Middle frontal gyrus (tissue), 1 donor: ENCODE measurements around the gene OR1E1.
"Not testable (repeated sequence)": the region's sequence is repeated elsewhere in the genome, so short reads cannot be mapped to it uniquely, and the experiment has no call there.

Source experiments
- DNase-seq: peaks from one replicate; pipeline ENCODE4 v3.0.0-alpha.2; 2015; ENCODE audit warnings: low spot score; ENCODE audit errors: extremely low spot score

OR1E1 gene, protein sequence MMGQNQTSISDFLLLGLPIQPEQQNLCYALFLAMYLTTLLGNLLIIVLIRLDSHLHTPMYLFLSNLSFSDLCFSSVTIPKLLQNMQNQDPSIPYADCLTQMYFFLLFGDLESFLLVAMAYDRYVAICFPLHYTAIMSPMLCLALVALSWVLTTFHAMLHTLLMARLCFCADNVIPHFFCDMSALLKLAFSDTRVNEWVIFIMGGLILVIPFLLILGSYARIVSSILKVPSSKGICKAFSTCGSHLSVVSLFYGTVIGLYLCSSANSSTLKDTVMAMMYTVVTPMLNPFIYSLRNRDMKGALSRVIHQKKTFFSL

DNA sequence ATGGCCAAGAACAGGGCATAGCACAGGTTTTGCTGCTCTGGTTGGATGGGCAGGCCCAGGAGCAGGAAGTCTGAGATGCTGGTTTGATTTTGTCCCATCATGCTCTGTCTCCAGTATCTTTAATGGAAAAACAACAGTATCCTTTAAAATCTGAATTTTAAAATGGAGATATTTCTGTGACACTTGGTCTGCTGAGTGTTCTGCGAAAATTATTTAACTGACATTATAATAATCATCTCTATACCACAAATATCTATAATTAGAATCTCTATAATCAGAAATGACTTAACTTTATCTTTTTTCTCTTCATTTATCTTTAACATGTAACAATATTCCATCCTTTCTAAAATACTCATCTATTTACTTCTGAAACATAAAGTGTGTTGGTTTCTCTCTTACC, at the start of gene OR1E1:
TSS of gene OR1E1 (minus strand) at position 101 of the 400 bp plus-strand sequence. CDS start at position 101, 0 bp downstream.
- DNase-seq = no peak

GRCh38 chr17:3447625-3448024, 49.4 kb upstream of the OR1E1 start:
- DNase-seq = no peak

DNA sequence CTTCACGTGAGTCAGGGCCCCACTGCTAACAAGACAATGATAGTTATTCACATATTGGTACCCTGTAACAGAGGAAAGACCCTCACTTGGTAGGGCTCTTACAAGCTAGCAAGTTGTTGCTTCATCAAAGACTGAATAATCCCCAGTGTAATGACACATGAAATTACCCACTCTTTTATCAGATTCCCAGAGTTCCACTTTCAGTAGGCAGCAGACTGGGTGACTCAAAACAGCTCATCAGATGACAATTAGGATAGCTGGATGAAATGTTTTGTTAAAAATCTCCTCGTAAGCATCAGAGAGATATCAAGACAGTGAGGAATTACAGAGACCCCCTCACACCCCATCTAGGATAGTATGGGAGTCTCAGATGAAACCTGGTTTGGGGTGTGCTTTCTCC, 42.2 kb upstream of the OR1E1 start:
- DNase-seq = no peak

DNA sequence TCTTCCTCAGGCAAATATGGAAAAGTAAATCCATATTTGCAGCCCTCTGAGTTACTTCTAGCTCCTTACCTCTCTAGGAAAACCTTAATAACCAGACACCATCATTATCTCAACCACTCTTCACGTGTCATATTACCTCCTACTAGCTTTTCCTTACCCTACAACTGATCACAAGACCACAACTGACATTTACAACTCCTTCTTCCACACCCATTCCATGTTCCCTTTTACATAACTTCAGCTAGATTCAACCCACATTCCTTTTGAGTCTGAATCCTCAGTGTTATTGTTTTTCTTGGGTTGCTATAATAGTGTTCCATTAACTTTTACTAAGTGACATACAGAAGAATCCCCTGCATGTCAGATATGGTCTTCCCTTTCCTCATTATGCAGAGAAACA, 40.2 kb upstream of the OR1E1 start:
- no peak for DNase-seq

DNA sequence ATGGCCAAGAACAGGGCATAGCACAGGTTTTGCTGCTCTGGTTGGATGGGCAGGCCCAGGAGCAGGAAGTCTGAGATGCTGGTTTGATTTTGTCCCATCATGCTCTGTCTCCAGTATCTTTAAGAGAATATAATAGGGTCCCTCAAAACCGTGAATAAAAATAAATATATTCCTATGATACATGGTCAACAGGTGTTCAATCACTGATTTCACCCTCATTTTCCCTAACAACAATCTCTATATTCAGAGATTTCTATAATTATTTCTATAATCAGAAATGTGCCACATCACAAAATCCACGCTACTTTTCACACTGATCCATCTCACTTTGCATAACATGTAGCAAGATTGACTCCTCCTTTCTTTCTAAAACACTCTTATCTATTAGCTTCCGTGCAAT, 35.5 kb upstream of the OR1E1 start, which contains the start of gene OR1E2:
TSS of gene OR1E2 (minus strand) at position 101 of the 400 bp plus-strand sequence. CDS start at position 101, 0 bp downstream.
- DNase-seq = no peak

- not testable (repeated sequence) for DNase-seq
Measured at GRCh38 chr17:3433215-3433614, 35.0 kb upstream of the OR1E1 start.

DNA sequence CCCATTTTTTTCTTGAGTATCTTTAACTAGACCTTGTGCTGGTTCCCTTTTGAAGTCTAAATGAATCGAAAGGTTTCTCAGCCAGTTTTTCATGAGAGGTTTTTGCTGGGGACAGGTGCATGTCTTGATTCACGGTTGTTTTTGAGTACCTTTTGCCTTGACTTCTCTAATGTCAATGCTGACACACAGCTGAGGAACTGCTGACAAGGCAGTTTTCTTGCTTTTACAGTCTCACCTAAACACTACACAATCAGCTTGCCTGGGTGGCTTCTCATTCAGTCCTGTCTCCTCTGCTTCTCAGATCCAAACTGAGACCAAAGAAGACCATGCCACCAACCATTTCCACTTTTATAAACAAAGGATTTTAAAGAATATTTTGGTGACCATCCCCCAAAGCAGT, 20.0 kb upstream of the OR1E1 start:
- DNase-seq = no peak

DNA sequence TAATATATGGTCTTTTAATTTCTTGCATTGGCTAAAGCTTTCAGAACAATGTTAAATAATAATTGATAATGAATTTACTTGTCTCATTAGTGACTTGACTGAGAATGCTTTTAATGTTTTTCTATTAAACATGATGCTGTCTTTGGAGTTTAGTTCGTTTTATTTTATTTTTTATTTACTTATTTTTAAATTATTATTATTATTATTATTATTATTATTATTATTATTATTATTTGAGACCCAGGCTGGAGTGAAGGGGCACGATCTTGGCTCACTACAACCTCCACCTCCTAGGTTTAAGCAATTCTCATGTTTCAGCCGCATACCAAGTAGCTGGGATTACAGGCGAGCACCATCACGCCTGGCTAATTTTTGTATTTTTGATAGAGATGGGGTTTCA, 17.4 kb upstream of the OR1E1 start:
- no peak for DNase-seq

GRCh38 chr17:3412216-3412615, 14.0 kb upstream of the OR1E1 start:
- not testable (repeated sequence) for DNase-seq

DNA sequence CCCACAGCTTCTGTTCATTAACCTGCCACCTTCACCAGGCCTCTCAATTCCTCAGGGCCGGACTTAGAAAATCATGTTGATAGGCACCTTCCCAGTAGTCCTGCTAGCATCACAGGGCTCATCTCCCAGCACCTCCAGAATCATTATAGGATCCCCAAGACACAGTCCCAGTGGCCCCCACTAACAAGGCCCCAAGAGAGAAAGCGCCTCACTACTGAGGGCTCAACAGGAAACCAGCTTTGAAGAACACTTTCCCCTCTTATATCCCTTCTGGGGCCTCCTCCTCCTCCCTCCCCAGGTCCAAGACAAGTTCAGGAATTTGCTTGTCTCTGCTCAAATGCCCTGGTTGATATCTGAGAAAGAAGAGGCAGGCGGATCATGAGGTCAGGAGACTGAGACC, 12.9 kb upstream of the OR1E1 start, which contains the start of gene OR3A3:
TSS of gene OR3A3 (plus strand) at position 301 of the 400 bp plus-strand sequence.
- DNase-seq = no peak

GRCh38 chr17:3403856-3404255, 5.6 kb upstream of the OR1E1 start:
- not testable (repeated sequence) for DNase-seq

DNA sequence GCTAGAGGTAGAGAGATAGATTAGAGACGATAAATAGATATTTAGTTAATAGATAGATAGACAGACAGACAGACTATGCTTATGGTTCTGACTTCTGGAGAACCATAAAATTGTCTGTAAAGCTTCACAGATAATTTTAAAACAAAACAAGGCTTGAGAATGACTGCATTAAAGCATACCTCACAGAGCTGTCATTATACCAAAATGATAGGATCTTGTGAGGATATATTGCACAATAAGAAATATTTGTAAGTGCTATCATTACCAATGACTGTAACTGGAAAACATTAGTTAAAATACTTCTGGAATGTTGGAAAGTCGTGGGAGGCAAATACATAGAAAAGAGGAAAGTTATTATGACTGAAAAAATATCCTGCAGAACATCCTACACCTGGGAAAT, 3.6 kb upstream of the OR1E1 start:
- DNase-seq = no peak

GRCh38 chr17:3400055-3400454, 1.8 kb upstream of the OR1E1 start:
- no peak for DNase-seq

- DNase-seq = not testable (repeated sequence)
Measured at GRCh38 chr17:3397801-3398200, 409 bp downstream of the OR1E1 start.

GRCh38 chr17:3389791-3390190, 8.4 kb downstream of the OR1E1 start:
- DNase-seq = no peak

DNA sequence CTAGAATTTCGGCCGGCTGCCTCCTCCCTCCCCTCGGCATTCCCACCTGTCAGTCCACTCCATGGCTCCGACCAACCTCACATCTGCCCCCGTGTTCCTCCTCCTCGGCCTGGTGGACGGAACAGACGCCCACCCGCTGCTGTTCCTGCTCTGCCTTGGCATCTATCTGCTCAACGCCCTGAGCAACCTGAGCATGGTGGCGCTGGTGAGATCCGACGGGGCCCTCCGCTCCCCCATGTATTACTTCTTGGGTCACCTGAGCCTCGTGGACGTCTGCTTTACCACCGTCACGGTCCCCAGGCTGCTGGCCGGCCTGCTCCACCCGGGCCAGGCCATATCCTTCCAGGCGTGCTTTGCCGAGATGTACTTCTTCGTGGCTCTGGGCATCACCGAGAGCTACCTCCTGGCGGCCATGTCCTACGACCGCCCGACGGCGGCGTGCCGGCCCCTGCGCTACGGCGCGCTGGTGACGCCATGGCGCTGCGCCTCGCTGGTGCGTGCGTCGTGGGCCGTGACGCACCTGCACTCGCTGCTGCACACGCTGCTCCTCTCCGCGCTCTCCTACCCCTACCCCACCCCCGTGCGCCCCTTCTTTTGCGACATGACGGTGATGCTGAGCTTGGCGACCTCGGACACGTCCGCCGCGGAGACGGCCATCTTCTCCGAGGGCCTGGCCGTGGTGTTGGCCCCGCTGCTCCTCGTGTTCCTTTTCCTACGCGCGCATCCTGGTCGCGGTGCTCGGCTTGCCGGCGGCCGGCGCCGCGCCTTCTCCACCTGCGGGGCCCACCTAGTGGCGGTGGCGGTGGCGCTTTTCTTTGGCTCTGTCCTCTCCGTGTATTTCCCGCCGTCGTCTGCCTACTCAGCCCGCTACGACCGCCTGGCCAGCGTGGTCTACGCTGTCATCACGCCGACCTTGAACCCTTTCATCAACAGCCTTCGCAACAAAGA, 12.1 kb downstream of the OR1E1 start, which contains the start of gene OR3A2:
TSS of gene OR3A2 (minus strand) at position 440 of the 948 bp plus-strand sequence.
- DNase-seq = no peak

DNA sequence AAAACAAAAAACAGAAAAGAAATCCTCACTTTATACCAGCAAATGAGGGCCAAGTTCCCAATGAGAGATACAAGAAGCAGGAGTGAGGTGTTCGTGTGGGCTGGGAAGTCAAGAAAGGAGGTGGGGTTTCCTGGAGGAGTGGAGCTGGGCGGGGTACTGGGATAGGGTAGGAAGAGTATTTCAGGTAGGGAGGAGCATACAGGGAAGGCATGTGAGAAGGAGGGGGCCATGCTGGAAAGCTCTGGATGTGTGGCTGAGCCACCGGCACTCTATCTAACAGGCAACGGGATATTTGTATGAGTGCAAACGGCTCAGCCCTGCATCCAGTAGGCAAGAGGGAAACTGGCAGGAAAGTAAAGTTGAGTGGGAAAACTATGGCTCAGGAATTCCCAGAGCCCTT, 16.3 kb downstream of the OR1E1 start:
- no peak for DNase-seq

GRCh38 chr17:3378321-3378720, 19.9 kb downstream of the OR1E1 start:
- DNase-seq = no peak

DNA sequence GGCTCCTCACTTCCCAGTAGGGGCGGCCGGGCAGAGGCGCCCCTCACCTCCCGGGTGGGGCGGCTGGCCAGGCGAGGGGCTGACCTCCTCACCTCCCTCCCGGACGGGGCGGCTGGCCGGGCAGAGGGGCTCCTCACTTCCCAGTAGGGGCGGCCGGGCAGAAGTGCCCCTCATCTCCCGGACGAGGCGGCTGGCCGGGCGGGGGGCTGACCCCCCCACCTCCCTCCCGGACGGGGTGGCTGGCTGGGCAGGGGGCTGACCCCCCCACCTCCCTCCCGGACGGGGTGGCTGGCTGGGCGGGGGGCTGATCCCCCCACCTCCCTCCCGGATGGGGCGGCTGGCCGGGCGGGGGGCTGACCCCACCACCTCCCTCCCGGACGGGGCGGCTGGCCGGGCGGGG, 27.0 kb downstream of the OR1E1 start:
- not testable (repeated sequence) for DNase-seq
